ENCODE measurements around the gene FGF11. TPM values are rescaled to one million over a fixed set of nuclear protein-coding genes. Genes with fewer than 3 reads are reported as not detected.

Gene FGF11
- total RNA-seq, 2 donors from 2014 or later: 4.0 to 8.8 TPM

DNA sequence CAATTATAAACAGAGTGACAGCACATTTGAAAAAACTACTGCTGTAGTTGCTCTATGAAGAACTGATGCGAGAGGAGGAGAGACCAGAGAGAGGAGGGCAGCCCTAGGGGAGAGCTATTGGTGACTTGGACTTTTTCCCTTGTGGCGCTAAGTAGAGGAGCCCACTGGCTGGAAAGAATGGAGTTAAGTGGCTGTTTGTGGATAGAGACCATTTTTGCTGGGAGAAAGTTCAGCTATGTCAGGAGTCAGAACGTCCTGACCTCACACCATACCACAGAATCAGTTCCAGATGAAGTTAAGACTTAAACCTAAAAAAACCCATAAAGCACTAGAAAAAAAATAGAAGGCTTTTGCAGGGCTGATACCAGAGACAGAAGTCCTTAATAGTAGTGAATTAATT, 46.9 kb downstream of the FGF11 start:
- peak overlapping the region; percentile 41 for H3K9ac ChIP-seq (ENCODE audit: extremely low read depth, low read length, poor library complexity, severe bottlenecking)
- H3K27me3 Mint-ChIP-seq (ENCODE audit: insufficient read depth): no peaks in the 10 kb centered on the region
- H3K4me1 Mint-ChIP-seq: peaks cover 46% of the 10 kb centered on the region
- TF ChIP-seq, protein P1, sequence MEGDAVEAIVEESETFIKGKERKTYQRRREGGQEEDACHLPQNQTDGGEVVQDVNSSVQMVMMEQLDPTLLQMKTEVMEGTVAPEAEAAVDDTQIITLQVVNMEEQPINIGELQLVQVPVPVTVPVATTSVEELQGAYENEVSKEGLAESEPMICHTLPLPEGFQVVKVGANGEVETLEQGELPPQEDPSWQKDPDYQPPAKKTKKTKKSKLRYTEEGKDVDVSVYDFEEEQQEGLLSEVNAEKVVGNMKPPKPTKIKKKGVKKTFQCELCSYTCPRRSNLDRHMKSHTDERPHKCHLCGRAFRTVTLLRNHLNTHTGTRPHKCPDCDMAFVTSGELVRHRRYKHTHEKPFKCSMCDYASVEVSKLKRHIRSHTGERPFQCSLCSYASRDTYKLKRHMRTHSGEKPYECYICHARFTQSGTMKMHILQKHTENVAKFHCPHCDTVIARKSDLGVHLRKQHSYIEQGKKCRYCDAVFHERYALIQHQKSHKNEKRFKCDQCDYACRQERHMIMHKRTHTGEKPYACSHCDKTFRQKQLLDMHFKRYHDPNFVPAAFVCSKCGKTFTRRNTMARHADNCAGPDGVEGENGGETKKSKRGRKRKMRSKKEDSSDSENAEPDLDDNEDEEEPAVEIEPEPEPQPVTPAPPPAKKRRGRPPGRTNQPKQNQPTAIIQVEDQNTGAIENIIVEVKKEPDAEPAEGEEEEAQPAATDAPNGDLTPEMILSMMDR (conservative IDR thresholded peaks at IDR 0.05): no peak
- peak overlapping the region; percentile 19 for H3K27ac Mint-ChIP-seq
- H3K36me3 ChIP-seq (ENCODE audit: control insufficient read depth, insufficient read depth, low read length): peaks cover 42% of the 10 kb centered on the region
- DNase-seq: no peak
- peak overlapping the region; percentile 99 for H3K4me3 ChIP-seq (ENCODE audit: low read length)
- H3K27ac ChIP-seq (ENCODE audit: low read depth, low read length): no peak overlapping the region
- H3K4me3 Mint-ChIP-seq: peak overlapping the region; percentile 88
- H3K9me3 ChIP-seq (ENCODE audit: control insufficient read depth, low read length): no peaks in the 10 kb centered on the region
- 73 to 83% methylated on average over 2 to 3 of the region's 3 CpGs for WGBS, 2 experiments (ENCODE audit: insufficient coverage in 1 of 2, insufficient read length in 1 of 2)
- H3K36me3 Mint-ChIP-seq (ENCODE audit: low read depth): peaks cover 28% of the 10 kb centered on the region
- H3K4me1 ChIP-seq (ENCODE audit: control insufficient read depth, insufficient read depth, low read length): no peaks in the 10 kb centered on the region
- no peaks in the 10 kb centered on the region for H3K9me3 Mint-ChIP-seq
- no peaks in the 10 kb centered on the region for H3K27me3 ChIP-seq (ENCODE audit: control insufficient read depth, insufficient read depth, low read length, poor library complexity, severe bottlenecking)

DNA sequence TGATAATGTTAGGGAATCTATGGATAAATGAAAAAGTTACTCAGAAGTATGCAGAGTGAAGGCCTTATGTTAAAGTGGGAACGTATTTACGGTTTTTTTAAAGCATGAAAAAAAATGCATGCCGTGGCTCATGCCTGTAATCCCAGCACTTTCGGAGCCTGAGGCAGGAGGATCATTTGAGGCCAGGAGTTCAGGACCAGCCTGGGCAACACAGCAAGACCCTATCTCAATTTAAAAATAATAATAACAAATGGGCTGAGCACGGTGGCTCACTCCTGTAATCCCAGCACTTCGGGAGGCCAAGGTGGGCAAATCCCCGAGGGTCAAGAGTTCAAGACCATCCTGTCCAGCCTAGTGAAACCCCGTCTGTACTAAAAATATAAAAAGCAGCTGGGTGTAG, 50.8 kb downstream of the FGF11 start:
- Histone ChIP-seq H3K36me3 (ENCODE audit: control insufficient read depth, insufficient read depth, low read length) (peaks cover 50% of the 10 kb centered on the region), H3K27me3 (ENCODE audit: control insufficient read depth, insufficient read depth, low read length, poor library complexity, severe bottlenecking) (no peaks in the 10 kb centered on the region), H3K9me3 (ENCODE audit: control insufficient read depth, low read length) (no peaks in the 10 kb centered on the region), H3K27ac (ENCODE audit: low read depth, low read length) (no peak overlapping the region), H3K4me3 (ENCODE audit: low read length) (no peak overlapping the region), H3K4me1 (ENCODE audit: control insufficient read depth, insufficient read depth, low read length) (no peaks in the 10 kb centered on the region), H3K9ac (ENCODE audit: extremely low read depth, low read length, poor library complexity, severe bottlenecking) (no peak overlapping the region)
- Mint-ChIP-seq H3K9me3 (no peaks in the 10 kb centered on the region), H3K4me3 (no peak overlapping the region), H3K4me1 (peaks cover 27% of the 10 kb centered on the region), H3K27ac (no peak overlapping the region), H3K36me3 (ENCODE audit: low read depth) (peaks cover 54% of the 10 kb centered on the region), H3K27me3 (ENCODE audit: insufficient read depth) (no peaks in the 10 kb centered on the region)
- no peak for DNase-seq
- TF ChIP-seq, protein P1 (conservative IDR thresholded peaks at IDR 0.05): no peak
- 83 to 90% methylated on average over 8 of the region's 8 CpGs for WGBS, 2 experiments (ENCODE audit: insufficient coverage in 1 of 2, insufficient read length in 1 of 2)

DNA sequence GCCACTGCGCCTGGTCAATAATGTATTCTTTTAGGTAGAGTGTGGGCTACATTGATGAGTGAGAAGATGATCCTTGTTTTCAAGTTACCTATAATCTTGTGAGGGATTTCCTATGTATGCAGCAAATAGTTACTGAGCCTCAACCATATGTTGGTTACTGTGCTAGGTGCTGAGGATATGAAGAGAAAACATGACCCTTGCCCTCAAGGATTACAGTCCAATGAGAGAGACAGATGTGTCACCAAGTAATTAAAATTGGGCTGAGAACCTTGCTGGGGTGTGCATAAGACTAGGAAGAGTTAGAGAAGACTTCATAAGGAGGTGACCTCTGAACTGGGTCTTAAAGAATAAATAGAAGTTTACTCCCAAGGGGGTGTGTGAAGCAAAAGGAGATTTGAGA, 52.3 kb downstream of the FGF11 start:
- no peak overlapping the region for H3K4me3 ChIP-seq (ENCODE audit: low read length)
- peaks cover 54% of the 10 kb centered on the region for H3K36me3 ChIP-seq (ENCODE audit: control insufficient read depth, insufficient read depth, low read length)
- Mint-ChIP-seq H3K27ac (no peak overlapping the region), H3K4me3 (no peak overlapping the region), H3K4me1 (peaks cover 16% of the 10 kb centered on the region), H3K27me3 (ENCODE audit: insufficient read depth) (no peaks in the 10 kb centered on the region), H3K9me3 (no peaks in the 10 kb centered on the region), H3K36me3 (ENCODE audit: low read depth) (peaks cover 60% of the 10 kb centered on the region)
- no peak for DNase-seq
- 93% methylated on average over 1 of the region's 1 CpG; no CpG with 5 or more reads in 1 of the 2 experiments for WGBS, 2 experiments (ENCODE audit: insufficient coverage in 1 of 2, insufficient read length in 1 of 2)
- H3K9ac ChIP-seq (ENCODE audit: extremely low read depth, low read length, poor library complexity, severe bottlenecking): no peak overlapping the region
- no peak overlapping the region for H3K27ac ChIP-seq (ENCODE audit: low read depth, low read length)
- no peaks in the 10 kb centered on the region for H3K27me3 ChIP-seq (ENCODE audit: control insufficient read depth, insufficient read depth, low read length, poor library complexity, severe bottlenecking)
- H3K9me3 ChIP-seq (ENCODE audit: control insufficient read depth, low read length): no peaks in the 10 kb centered on the region
- H3K4me1 ChIP-seq (ENCODE audit: control insufficient read depth, insufficient read depth, low read length): no peaks in the 10 kb centered on the region
- TF ChIP-seq, protein P1 (conservative IDR thresholded peaks at IDR 0.05): no peak

All from endodermal cell (in vitro differentiated cells).